H9 (cell line): ENCODE results near the gene SRPK1. TPM values are rescaled to one million over a fixed set of nuclear protein-coding genes. Genes with fewer than 3 reads are reported as not detected.
A peak's percentile ranks its signal among the peaks of the same experiment; 100 is the strongest.

Experiments used
- DNase-seq: peaks from one replicate; pipeline ENCODE4 v3.0.0-alpha.2; 2017
- H2AFZ ChIP-seq: one replicate; pipeline ENCODE4 v1.6.1; 2013; ENCODE audit warnings: mild to moderate bottlenecking, low read length, control low read depth, moderate library complexity
- H2AK5ac ChIP-seq: 2 replicates; pipeline ENCODE4 v1.6.1; 2013; ENCODE audit warnings: low read length, control low read depth, mixed read lengths; ENCODE audit not compliant: insufficient read length
- H2BK120ac ChIP-seq: one replicate; pipeline ENCODE4 v1.6.1; 2013; ENCODE audit warnings: low read depth, mild to moderate bottlenecking, low read length, control low read depth, inconsistent platforms; ENCODE audit not compliant: poor library complexity, severe bottlenecking
- H2BK12ac ChIP-seq: 2 replicates; pipeline ENCODE4 v1.6.1; 2013; ENCODE audit warnings: low read length, control low read depth, mixed read lengths, low read depth; ENCODE audit not compliant: insufficient read length
- H2BK15ac ChIP-seq: 2 replicates; pipeline ENCODE4 v1.6.1; 2013; ENCODE audit warnings: low read depth, low read length, control low read depth
- H2BK20ac ChIP-seq: one replicate; pipeline ENCODE4 v1.6.1; 2013; ENCODE audit warnings: low read depth, mild to moderate bottlenecking, low read length, control low read depth, inconsistent platforms; ENCODE audit not compliant: poor library complexity, severe bottlenecking
- H2BK5ac ChIP-seq: 2 replicates; pipeline ENCODE4 v1.6.1; 2013; ENCODE audit warnings: low read length, control low read depth, mixed read lengths; ENCODE audit not compliant: insufficient read length
- H3K14ac ChIP-seq: 2 replicates; pipeline ENCODE4 v1.6.1; 2013; ENCODE audit warnings: low read length, control low read depth; ENCODE audit not compliant: insufficient read depth
- H3K18ac ChIP-seq: 2 replicates; pipeline ENCODE4 v1.6.1; 2013; ENCODE audit warnings: low read depth, mild to moderate bottlenecking, mixed read lengths, low read length, control low read depth; ENCODE audit not compliant: insufficient read length
- H3K23ac ChIP-seq: 2 replicates; pipeline ENCODE4 v1.6.1; 2013; ENCODE audit warnings: low read length, control low read depth, mixed read lengths, low read depth; ENCODE audit not compliant: insufficient read length
- H3K23me2 ChIP-seq: 2 replicates; pipeline ENCODE4 v1.6.1; 2013; ENCODE audit warnings: low read depth, mild to moderate bottlenecking, mixed read lengths, low read length, control low read depth; ENCODE audit not compliant: insufficient read length, poor library complexity, severe bottlenecking
- H3K27ac ChIP-seq: 2 replicates; pipeline ENCODE4 v1.5.1; 2013; ENCODE audit warnings: low read length, control low read depth, mixed read lengths, low read depth; ENCODE audit not compliant: insufficient read length
- H3K27me3 ChIP-seq: 2 replicates; pipeline ENCODE4 v1.6.1; 2013; ENCODE audit warnings: low read length, control low read depth, inconsistent platforms; ENCODE audit not compliant: insufficient read depth
- H3K4ac ChIP-seq: 2 replicates; pipeline ENCODE4 v1.6.1; 2013; ENCODE audit warnings: low read depth, mild to moderate bottlenecking, control low read depth, inconsistent platforms, low read length, moderate library complexity
- H3K4me1 ChIP-seq: 2 replicates; pipeline ENCODE4 v1.6.1; 2013; ENCODE audit warnings: low read length, control low read depth, inconsistent platforms; ENCODE audit not compliant: insufficient read depth
- H3K4me2 ChIP-seq: 2 replicates; pipeline ENCODE4 v1.6.1; 2013; ENCODE audit warnings: low read length, control low read depth, mixed read lengths; ENCODE audit not compliant: insufficient read length, insufficient read depth
- H3K56ac ChIP-seq: 2 replicates; pipeline ENCODE4 v1.6.1; 2013; ENCODE audit warnings: low read depth, mild to moderate bottlenecking, mixed read lengths, low read length, control low read depth; ENCODE audit not compliant: insufficient read length
- H3K79me1 ChIP-seq: 2 replicates; pipeline ENCODE4 v1.6.1; 2013; ENCODE audit warnings: low read depth, mild to moderate bottlenecking, moderate library complexity, low read length, control low read depth, inconsistent platforms; ENCODE audit not compliant: insufficient read depth, poor library complexity, severe bottlenecking
- H3K79me2 ChIP-seq: 2 replicates; pipeline ENCODE4 v1.6.1; 2013; ENCODE audit warnings: low read length, control low read depth, inconsistent platforms; ENCODE audit not compliant: insufficient read depth
- H3K9ac ChIP-seq: 2 replicates; pipeline ENCODE4 v1.6.1; 2013; ENCODE audit warnings: low read length, control low read depth, mixed read lengths; ENCODE audit not compliant: insufficient read length; ENCODE audit errors: extremely low read depth
- H3K9me3 ChIP-seq: one replicate; pipeline ENCODE4 v1.6.1; 2013; ENCODE audit warnings: low read depth, low read length, inconsistent platforms; ENCODE audit not compliant: control insufficient read depth
- H3T11ph ChIP-seq: one replicate; pipeline ENCODE4 v1.6.1; 2013; ENCODE audit warnings: mild to moderate bottlenecking, low read length, control low read depth, inconsistent platforms
- H4K20me1 ChIP-seq: one replicate; pipeline ENCODE4 v1.6.1; 2013; ENCODE audit not compliant: control insufficient read depth, insufficient read length, insufficient read depth
- H4K5ac ChIP-seq: 2 replicates; pipeline ENCODE4 v1.6.1; 2013; ENCODE audit warnings: low read depth, mild to moderate bottlenecking, mixed read lengths, low read length, control low read depth; ENCODE audit not compliant: insufficient read length
- H4K8ac ChIP-seq: replicated peaks from 2 replicates; pipeline ENCODE4 v1.6.1; 2013; ENCODE audit warnings: low read length, control low read depth, mixed read lengths, low read depth; ENCODE audit not compliant: insufficient read length
- H4K91ac ChIP-seq: 2 replicates; pipeline ENCODE4 v1.6.1; 2013; ENCODE audit warnings: low read depth, mild to moderate bottlenecking, moderate library complexity, mixed read lengths, low read length, control low read depth; ENCODE audit not compliant: insufficient read length
- H3K27ac Mint-ChIP-seq, 3 experiments: 2 replicates in 2 of 3; 3 replicates in 1 of 3; pipeline ENCODE4 v1.8.0; 2020 to 2021; ENCODE audit warnings: mixed read lengths in 3 of 3, mild to moderate bottlenecking in 1 of 3, moderate library complexity in 1 of 3
- H3K27me3 Mint-ChIP-seq: 2 replicates; pipeline ENCODE4 v1.8.0; 2021; ENCODE audit warnings: low read depth, mild to moderate bottlenecking, moderate library complexity, mixed read lengths
- H3K36me3 Mint-ChIP-seq, 3 experiments: 2 replicates in 2 of 3; 3 replicates in 1 of 3; pipeline ENCODE4 v1.8.0; 2020 to 2021; ENCODE audit warnings: low read depth in 3 of 3, mixed read lengths in 3 of 3; ENCODE audit not compliant: insufficient read depth in 1 of 3
- H3K4me1 Mint-ChIP-seq, 2 experiments: 2 replicates each; pipeline ENCODE4 v1.8.0; 2020; ENCODE audit warnings: mixed read lengths in 2 of 2
- H3K4me3 Mint-ChIP-seq, 2 experiments: 2 replicates in 1 of 2; 3 replicates in 1 of 2; pipeline ENCODE4 v1.8.0; 2020 to 2021; ENCODE audit warnings: mild to moderate bottlenecking in 2 of 2, mixed read lengths in 2 of 2, moderate library complexity in 1 of 2
- H3K9me3 Mint-ChIP-seq, 2 experiments: 2 replicates in 1 of 2; 3 replicates in 1 of 2; pipeline ENCODE4 v1.8.0; 2020; ENCODE audit warnings: mild to moderate bottlenecking in 2 of 2, mixed read lengths in 2 of 2, moderate library complexity in 1 of 2
- CTCF ChIP-seq: fragments of 200-600 bp; sonication (generic); conservative IDR thresholded peaks from 3 replicates; pipeline ENCODE4 v1.8.0; 2021; ENCODE audit warnings: antibody characterized with exemption, mild to moderate bottlenecking
- WGBS: extraction: QIAGEN DNeasy Blood & Tissue Kit; methylation state at CpG from one replicate; pipeline ENCODE4 v1.1.7; 2013; ENCODE audit warnings: missing lambda C conversion rate, low lambda C conversion rate, mixed read lengths; ENCODE audit not compliant: insufficient read length; ENCODE audit errors: extremely low coverage; 5-methylcytosine and 5-hydroxymethylcytosine counted together
- total RNA-seq: library from RNA; stranded (reverse); gene quantifications from 2 replicates; pipeline ENCODE4 v1.2.1, GENCODE V29; 2021

SRPK1 gene
- total RNA-seq, 1 experiment from 2014 or later, result 93.2 TPM

GRCh38 chr6:35874730-35875129, 46.2 kb downstream of the SRPK1 start:
- H3K18ac ChIP-seq, result no peak overlapping the region
- no peak overlapping the region for H2BK120ac ChIP-seq
- no peak overlapping the region for H2BK15ac ChIP-seq
- H4K20me1 ChIP-seq, result no peaks in the 10 kb centered on the region
- H3K27ac ChIP-seq, result no peak overlapping the region
- WGBS, result no CpG with 5 or more reads among the region's 1 CpG
- no peak overlapping the region for H2BK5ac ChIP-seq
- no peaks in the 10 kb centered on the region for H3K23me2 ChIP-seq
- no peak overlapping the region for H3K4me2 ChIP-seq
- H3K56ac ChIP-seq, result no peak overlapping the region
- Mint-ChIP-seq H3K4me1 (peaks cover 10 to 15% of the 10 kb centered on the region in 2 experiments), H3K27me3 (no peaks in the 10 kb centered on the region), H3K36me3 (peaks cover 26 to 69% (median 55%) of the 10 kb centered on the region in 3 experiments; a peak in 6 of 7 replicates), H3K27ac (0 out of 7 replicates have a peak overlapping the region, but pooled peaks of 1 of the 3 experiments have one; percentile 44), H3K9me3 (no peaks in the 10 kb centered on the region; a peak in 2 of 5 replicates), H3K4me3 (no peak overlapping the region)
- no peak overlapping the region for H3K23ac ChIP-seq
- H3K9ac ChIP-seq, result no peak overlapping the region
- H2BK12ac ChIP-seq, result no peak overlapping the region
- H3K4ac ChIP-seq, result no peak overlapping the region
- no peak overlapping the region for H4K91ac ChIP-seq
- no peak overlapping the region for H2AK5ac ChIP-seq
- no peaks in the 10 kb centered on the region for H3K27me3 ChIP-seq
- H3K14ac ChIP-seq, result no peak overlapping the region
- H4K5ac ChIP-seq, result no peak overlapping the region
- H3T11ph ChIP-seq, result no peak overlapping the region
- no peak overlapping the region for H2AFZ ChIP-seq
- H3K4me1 ChIP-seq, result no peaks in the 10 kb centered on the region
- no peak overlapping the region for H2BK20ac ChIP-seq
- peaks cover 3% of the 10 kb centered on the region for H3K79me1 ChIP-seq
- no peak overlapping the region for H4K8ac ChIP-seq
- no peak for DNase-seq
- H3K79me2 ChIP-seq, result no peaks in the 10 kb centered on the region
- H3K9me3 ChIP-seq, result no peaks in the 10 kb centered on the region
- TF ChIP-seq CTCF, result no peak
